Esophagus squamous epithelium (tissue), 5 donors: ENCODE data around the gene RBM47. TPM values are rescaled to one million over a fixed set of nuclear protein-coding genes. Genes with fewer than 3 reads are reported as not detected.

Source experiments
- DNase-seq: peaks from one replicate; lab custom pipeline; 2025; lab: John Stamatoyannopoulos, UW
- H3K27ac ChIP-seq, 4 donors: fragments of 200-600 bp; sonication (generic); one replicate each; pipeline ENCODE4 v1.5.1; 2016 to 2019; ENCODE audit warnings: mild to moderate bottlenecking in 1 of 4
- H3K27me3 ChIP-seq, 4 donors: fragments of 200-600 bp; sonication (generic); 1 replicate in 3 of 4; 2 replicates in 1 of 4; pipeline versions ENCODE4 v1.5.1 to v1.6.0; 2017 to 2021; ENCODE audit warnings: antibody characterized with exemption in 1 of 4
- H3K36me3 ChIP-seq, 3 donors: fragments of 200-600 bp; sonication (generic); one replicate each; pipeline ENCODE4 v1.5.1; 2016 to 2019
- H3K4me1 ChIP-seq, 3 donors: fragments of 200-600 bp; sonication (generic); one replicate each; pipeline ENCODE4 v1.5.1; 2017 to 2019
- H3K4me3 ChIP-seq, 4 donors: fragments of 200-600 bp; sonication (generic); 1 replicate in 3 of 4; 2 replicates in 1 of 4; pipeline ENCODE4 v1.5.1; 2016 to 2019; ENCODE audit warnings: mild to moderate bottlenecking in 2 of 4, moderate library complexity in 1 of 4
- H3K9me3 ChIP-seq, 3 donors: fragments of 200-600 bp; sonication (generic); one replicate each; pipeline ENCODE4 v1.5.1; 2016 to 2019
- CTCF ChIP-seq, 6 experiments: fragments of 450-650 bp in 4 of 6; fragments of 200-600 bp in 2 of 6; sonication (generic) in 2 of 6; IDR thresholded peaks; one replicate each; pipeline ENCODE4 v1.5.1; 2016 to 2019; ENCODE audit warnings: antibody characterized with exemption in 6 of 6, mild to moderate bottlenecking in 4 of 6, moderate library complexity in 4 of 6
- POLR2A ChIP-seq, 4 donors: fragments of 450-650 bp; IDR thresholded peaks; one replicate each; pipeline ENCODE4 v1.6.1; 2017; ENCODE audit warnings: antibody characterized with exemption in 4 of 4, mild to moderate bottlenecking in 4 of 4, moderate library complexity in 3 of 4
- WGBS, 2 donors: methylation state at CpG; one replicate each; pipeline ENCODE4 v1.1.5; 2018; 5-methylcytosine and 5-hydroxymethylcytosine counted together
- intact Hi-C: fragments of 100-400 bp; cut with DNase I; formaldehyde crosslinking; loops from one replicate; pipeline ENCODE4 v1.15.0; 2022
- total RNA-seq, 4 donors: library from RNA; depleted of rRNA; stranded (reverse); fragments of >200 nt; gene quantifications; one replicate each; pipeline ENCODE4 v1.1.0, GENCODE V29; 2016
- donor health status: DM: yes; HTN: yes; CAD: no.

The RBM47 gene
- total RNA-seq, 4 donors from 2014 or later: 94.6 to 197 (median 125) TPM

- TF ChIP-seq POLR2A (IDR thresholded peaks at IDR 0.05) (no peak), CTCF (IDR thresholded peaks at IDR 0.05) (no peak)
- WGBS, 2 donors: 71 to 74% methylated on average over 3 of the region's 3 CpGs
- intact Hi-C loops: no loop called here
- H3K36me3 ChIP-seq: peaks cover 0 to 4% (median 0%) of the 10 kb centered on the region in 3 donors
- DNase-seq: no peak
- no peak overlapping the region for H3K4me3 ChIP-seq
- H3K4me1 ChIP-seq: peaks cover 0 to 44% (median 4%) of the 10 kb centered on the region in 3 donors
- H3K9me3 ChIP-seq: no peaks in the 10 kb centered on the region
- no peaks in the 10 kb centered on the region for H3K27me3 ChIP-seq
- peak overlapping the region in 1 of 4 donors; percentile 34 for H3K27ac ChIP-seq
These were observed 136.5 kb downstream of the RBM47 start for GRCh38 chr4:40493160-40493559.

- no peak for TF ChIP-seq CTCF (IDR thresholded peaks at IDR 0.05)
- TF ChIP-seq POLR2A (IDR thresholded peaks at IDR 0.05): no peak
- Histone ChIP-seq H3K4me1 (peaks cover 0 to 44% (median 4%) of the 10 kb centered on the region in 3 donors), H3K9me3 (no peaks in the 10 kb centered on the region), H3K27ac (peak overlapping the region in 1 of 4 donors; percentile 22), H3K27me3 (no peaks in the 10 kb centered on the region), H3K4me3 (no peak overlapping the region), H3K36me3 (no peaks in the 10 kb centered on the region)
- no peak for DNase-seq
- intact Hi-C loops: no loop called here
- 84 to 93% methylated on average over 3 of the region's 3 CpGs for WGBS, 2 donors
These were observed 137.0 kb downstream of the RBM47 start for GRCh38 chr4:40492691-40493090.

DNA sequence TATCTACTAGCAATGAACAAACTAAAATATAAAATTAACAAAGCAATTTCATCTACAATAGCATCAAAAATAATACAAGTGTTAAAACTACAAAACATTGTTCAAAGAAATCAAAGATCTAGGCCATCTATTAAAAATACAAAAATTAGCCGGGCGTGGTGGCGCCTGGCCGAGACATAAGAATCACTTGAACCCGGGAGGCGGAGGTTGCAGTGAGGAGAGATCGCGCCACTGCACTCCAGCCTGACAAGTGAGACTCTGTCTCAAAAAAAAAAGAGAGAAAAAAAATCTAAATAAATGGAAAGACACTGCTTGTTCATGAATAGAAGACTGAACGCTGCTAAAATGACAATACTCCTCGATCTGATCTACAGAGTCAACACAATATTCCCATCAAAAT lies 139.2 kb downstream of the RBM47 start:
- no peak for DNase-seq
- 94% methylated on average over 10 of the region's 10 CpGs for WGBS, 2 donors
- Histone ChIP-seq H3K9me3 (no peaks in the 10 kb centered on the region), H3K36me3 (no peaks in the 10 kb centered on the region), H3K27me3 (no peaks in the 10 kb centered on the region), H3K4me3 (no peak overlapping the region), H3K4me1 (peaks cover 0 to 55% (median 9%) of the 10 kb centered on the region in 3 donors), H3K27ac (no peak overlapping the region)
- TF ChIP-seq POLR2A (IDR thresholded peaks at IDR 0.05): no peak
- no peak for TF ChIP-seq CTCF (IDR thresholded peaks at IDR 0.05)
- intact Hi-C loops: no loop called here

GRCh38 chr4:40489961-40490360 lies 139.7 kb downstream of the RBM47 start:
- no peak overlapping the region for H3K27ac ChIP-seq
- peaks cover 0 to 55% (median 9%) of the 10 kb centered on the region in 3 donors for H3K4me1 ChIP-seq
- H3K27me3 ChIP-seq: no peaks in the 10 kb centered on the region
- intact Hi-C loops: no loop called here
- TF ChIP-seq POLR2A (IDR thresholded peaks at IDR 0.05) (no peak), CTCF (IDR thresholded peaks at IDR 0.05) (no peak)
- no peak overlapping the region for H3K4me3 ChIP-seq
- H3K36me3 ChIP-seq: no peaks in the 10 kb centered on the region
- DNase-seq: no peak
- H3K9me3 ChIP-seq: no peaks in the 10 kb centered on the region

- intact Hi-C loops: no loop called here
- no peaks in the 10 kb centered on the region for H3K9me3 ChIP-seq
- no peak overlapping the region for H3K4me3 ChIP-seq
- peaks cover 0 to 6% (median 0%) of the 10 kb centered on the region in 3 donors for H3K36me3 ChIP-seq
- no peaks in the 10 kb centered on the region for H3K27me3 ChIP-seq
- H3K4me1 ChIP-seq: peaks cover 0 to 50% (median 6%) of the 10 kb centered on the region in 3 donors
- no peak overlapping the region for H3K27ac ChIP-seq
- TF ChIP-seq POLR2A (IDR thresholded peaks at IDR 0.05) (no peak), CTCF (IDR thresholded peaks at IDR 0.05) (no peak)
- DNase-seq: no peak
- WGBS, 2 donors: 88 to 100% methylated on average over 1 of the region's 1 CpG
These were observed 143.1 kb downstream of the RBM47 start for GRCh38 chr4:40486534-40486933.
